ENCODE measurements around the gene ABCC3.

Gene ABCC3

DNA sequence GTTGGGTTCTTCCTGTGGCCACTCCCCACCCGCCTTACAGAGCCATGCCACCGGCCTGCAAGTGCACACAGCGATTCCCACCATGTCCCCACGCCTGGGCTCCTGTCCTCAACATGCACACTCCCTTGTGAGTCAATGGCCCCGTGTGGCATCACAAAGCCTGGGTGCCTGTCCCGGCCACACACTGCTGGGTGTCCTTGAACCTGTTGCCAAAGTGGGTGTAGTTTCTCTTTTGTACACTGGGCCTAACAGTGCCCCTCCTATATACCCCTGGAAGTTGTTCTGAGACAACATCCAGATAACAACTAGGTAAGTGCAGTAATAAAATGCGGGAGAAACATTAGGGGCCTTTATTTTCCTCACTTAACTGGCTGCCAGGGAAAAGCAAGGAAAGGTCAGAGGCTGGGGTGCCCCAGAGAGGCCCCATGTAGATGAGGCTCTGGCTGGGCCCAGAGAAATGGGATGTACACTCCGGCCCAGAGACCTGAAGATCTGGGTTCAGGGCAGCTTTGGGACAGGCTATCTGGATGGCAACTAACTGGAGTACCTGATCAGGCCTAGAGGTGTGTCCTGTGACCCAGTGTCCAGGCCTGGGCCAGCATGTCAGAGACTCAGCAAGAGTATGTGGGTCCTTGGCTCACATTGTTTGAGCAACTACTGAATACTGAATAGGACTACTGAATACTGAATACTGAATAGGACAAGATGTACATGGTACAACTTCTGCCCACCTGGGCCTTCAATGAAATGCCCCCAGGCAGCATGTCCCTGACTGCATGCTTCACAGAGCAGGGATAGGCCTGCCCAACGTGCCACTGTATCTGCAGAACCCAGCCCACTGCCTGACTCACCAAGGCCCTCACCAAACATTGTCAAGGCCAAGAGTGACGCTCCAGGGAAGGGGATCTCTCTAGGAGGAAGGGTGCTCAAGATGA, 8.3 kb downstream of the ABCC3 start:
- DNase-seq (ENCODE audit: low spot score) = no peak

DNA sequence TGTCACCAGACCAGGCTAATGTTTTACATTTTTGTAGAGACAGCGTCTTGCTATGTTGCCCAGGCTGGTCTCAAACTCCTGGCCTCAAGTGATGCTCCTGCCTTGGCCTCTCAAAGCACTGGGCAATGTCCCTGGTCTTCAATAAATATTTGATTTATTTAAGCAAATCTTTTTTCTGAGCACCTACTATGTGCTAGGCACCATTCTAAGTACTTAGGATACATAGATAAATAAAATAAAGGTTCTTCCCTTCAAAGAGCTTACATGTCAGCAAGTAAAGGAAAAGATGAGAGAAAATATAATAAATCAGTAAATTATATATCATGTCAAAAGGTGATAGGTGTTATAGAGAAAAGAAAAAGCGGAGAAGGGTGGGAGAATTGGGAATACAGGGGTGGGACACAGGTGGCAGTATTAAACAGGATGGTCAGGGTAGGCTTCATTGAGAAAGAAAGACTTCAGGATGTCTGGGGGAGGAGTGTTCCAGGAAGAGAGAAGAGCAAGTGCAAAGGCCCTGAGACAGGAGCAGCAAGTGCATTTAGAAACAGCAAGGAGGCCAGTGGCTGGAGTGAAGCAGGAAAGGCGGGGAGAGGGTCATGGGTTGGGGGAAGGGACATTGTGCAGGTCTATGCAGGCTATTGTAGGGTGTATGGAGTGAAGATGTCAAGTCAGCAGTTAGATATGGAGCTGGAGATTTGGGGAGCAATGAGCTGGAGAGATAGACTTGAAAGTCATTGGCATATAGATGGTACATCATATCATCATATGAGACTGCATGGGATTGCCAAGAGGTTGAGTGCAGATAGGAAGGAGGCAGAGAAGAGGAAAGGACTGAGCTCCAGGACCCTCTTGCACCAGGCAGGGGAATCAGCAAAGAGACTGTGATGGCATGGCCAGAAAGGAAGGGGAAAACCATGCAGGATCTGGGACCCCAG, 11.3 kb downstream of the ABCC3 start:
- no peak for DNase-seq (ENCODE audit: low spot score)

DNA sequence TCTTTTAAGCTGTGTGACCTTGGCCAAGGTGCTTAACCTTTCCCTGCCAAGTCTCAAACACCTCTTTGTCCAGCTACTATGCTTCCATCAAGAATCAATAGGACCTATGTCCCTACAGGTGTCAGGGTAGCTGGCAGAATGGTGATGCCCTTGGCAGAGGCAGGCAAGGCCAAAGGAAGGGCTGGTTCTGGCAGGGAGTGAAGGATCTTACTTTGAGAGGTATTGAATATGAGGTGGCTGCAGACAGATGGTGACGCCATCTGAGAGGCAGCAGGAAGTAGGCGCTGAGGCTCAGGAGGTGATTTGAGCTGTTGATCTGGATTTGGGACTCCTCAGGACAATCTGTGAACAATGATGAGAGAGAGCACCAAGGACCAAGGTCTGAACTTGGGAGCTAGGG, 12.5 kb downstream of the ABCC3 start:
- no peak for DNase-seq (ENCODE audit: low spot score)

DNA sequence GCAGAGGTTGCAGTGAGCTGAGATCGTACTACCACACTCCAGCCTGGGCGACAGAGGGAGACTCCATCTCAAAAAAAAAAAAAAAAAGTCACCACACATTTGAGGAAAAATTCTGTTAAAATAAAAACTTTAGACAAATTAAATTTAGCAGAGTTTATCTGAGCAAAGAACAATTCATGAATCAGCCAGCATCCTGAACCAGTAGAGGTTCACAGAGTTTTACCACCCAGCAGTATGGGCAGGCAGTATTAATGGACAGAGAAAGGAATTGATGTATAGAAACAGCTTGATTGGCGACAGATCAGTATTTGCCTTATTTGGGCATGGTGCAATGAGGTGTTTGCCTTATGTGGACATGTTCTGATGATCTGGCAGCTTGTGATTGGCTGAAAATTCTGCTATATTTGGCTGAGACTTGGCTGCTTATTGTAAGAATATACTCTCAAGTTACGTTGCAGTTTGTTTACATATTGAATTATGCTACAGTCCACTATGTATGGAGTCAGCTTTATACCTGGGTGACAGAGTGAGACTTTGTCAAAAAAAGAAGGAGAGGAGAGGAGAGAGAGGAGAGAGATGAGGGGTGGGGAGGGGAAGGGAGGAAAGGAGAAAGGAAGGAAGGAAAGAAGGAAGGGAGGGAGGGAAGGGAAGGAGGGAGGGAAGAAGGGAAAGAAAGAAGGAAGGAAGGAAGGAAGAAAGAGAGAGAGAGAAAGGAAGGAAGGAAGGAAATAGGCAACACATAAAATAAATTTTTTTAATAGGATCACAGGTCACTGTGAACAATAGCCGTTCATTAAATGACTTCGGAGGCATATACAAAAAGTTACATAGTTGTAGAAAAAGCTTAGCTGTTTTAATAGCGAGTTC, 14.6 kb downstream of the ABCC3 start:
- no peak for DNase-seq (ENCODE audit: low spot score)

DNA sequence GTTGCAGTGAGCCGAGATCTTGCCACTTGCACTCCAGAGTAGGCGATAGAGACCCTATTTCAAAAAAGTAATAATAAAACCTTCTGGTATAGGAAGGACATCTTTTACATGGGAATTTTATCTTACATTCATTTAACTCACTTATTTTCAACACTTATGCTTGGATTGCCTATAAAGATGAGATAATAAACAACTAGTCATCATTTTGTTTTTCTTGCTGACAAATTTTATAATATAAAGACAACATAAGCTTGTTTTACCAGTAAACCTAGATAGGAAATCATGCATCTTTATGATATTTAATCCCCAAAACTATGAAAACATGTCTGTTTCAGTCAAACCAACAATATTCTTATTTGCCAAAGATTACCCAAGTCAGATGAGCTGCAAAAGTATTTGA, 17.0 kb downstream of the ABCC3 start:
- no peak for DNase-seq (ENCODE audit: low spot score)

DNA sequence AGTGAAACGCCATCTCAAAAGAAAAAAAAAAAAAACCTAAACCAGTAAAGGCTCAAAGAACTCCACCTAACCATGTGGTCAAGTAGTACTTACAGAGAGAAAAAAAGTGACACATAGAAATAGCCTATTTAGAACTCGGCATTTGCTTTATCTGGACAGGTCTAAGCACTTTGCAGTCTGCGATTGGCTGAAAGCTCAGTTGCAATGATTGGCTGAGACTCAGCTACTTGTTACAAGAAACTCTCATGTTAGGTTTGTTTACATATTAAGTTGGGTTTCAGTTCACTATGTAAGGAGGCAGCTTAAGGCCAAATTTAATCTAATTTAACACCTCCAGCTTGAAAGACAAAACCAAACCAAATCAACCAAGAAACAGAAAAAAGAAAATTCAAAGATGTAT, 19.1 kb downstream of the ABCC3 start:
- DNase-seq (ENCODE audit: low spot score) = no peak

DNA sequence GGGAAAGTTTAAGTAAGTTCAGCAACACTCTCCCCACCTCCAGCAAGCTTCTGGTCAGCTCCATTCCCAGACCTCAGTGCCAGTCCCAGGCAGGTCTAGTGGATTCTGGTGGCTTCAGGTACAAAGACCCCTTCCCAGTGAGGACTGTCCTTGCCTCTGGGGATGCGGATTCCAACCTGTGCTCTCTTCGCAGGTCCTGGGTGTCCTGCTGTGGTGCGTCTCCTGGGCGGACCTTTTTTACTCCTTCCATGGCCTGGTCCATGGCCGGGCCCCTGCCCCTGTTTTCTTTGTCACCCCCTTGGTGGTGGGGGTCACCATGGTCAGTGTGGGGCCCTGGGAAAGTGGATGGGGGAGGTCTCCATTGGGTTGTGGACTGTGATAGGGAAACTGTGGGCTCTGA, 21.8 kb downstream of the ABCC3 start:
- DNase-seq (ENCODE audit: low spot score) = no peak

DNA sequence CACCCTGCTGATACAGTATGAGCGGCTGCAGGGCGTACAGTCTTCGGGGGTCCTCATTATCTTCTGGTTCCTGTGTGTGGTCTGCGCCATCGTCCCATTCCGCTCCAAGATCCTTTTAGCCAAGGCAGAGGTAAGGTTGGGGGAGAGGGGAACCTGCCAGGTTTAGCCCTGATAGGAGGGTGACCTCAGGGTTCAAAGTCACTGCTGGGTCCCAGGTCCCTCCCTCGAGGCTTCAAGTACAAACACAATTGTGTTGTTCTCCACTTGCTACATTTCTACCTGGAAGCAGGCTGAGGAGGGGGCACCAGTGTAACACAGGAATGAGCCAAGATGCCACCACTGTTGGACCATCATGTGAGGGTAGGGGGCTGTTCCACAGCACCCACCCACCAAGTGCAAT, 22.4 kb downstream of the ABCC3 start:
- DNase-seq (ENCODE audit: low spot score) = no peak

DNA sequence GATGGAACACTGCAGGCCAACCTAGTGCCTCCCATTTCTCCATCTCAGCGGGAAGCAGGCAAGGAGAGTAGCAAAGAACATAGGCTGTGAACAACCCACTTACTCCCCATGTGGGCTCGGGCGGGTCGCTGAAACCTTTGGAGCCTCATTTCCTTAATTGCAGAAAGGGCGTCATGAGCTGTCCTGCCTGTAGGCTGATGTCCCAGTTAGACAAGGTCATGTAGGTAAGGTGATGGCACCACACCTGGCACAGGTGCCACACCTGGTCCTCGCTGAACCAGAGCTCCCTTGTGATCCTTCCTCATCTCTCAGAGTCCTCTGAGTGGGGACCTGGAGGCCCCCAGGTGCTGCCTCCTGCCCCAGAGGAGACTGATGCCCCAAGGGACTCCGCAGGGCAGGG, 22.9 kb downstream of the ABCC3 start:
- no peak for DNase-seq (ENCODE audit: low spot score)

DNA sequence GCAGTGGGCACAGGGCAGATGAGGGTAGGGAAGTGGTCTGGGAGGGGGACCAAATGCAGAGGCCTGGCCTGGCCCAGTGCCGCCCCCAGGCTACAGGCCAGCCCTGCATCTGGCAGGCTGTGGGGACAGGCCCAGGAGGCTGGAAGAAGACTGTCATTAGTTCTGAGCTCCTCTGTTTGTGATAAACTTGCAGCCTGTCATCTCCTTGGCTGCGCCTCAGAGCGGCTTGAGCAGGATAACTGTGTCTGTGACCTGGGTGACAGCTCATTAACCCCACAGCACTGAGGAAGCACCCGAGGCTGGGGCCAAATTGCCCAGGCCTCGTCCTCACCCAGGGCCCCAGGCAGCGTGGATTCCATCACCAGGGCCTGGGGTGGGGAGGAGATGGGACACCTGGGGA, 23.9 kb downstream of the ABCC3 start:
- no peak for DNase-seq (ENCODE audit: low spot score)

DNA sequence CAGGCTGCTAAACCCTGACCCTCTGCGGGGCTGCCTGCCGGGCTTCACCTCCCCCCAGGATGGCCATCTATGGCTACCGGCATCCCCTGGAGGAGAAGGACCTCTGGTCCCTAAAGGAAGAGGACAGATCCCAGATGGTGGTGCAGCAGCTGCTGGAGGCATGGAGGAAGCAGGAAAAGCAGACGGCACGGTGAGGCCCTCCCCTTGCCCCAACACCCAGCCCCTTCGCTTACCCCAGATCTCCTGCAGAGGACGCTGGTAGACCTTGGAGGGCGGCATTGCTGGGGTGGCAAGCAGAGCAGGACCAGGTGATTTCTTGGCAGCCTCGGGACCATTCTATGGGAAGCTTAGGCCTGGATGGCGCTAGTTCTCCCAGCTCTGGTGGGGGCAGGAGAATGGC, 24.5 kb downstream of the ABCC3 start:
- no peak for DNase-seq (ENCODE audit: low spot score)

DNA sequence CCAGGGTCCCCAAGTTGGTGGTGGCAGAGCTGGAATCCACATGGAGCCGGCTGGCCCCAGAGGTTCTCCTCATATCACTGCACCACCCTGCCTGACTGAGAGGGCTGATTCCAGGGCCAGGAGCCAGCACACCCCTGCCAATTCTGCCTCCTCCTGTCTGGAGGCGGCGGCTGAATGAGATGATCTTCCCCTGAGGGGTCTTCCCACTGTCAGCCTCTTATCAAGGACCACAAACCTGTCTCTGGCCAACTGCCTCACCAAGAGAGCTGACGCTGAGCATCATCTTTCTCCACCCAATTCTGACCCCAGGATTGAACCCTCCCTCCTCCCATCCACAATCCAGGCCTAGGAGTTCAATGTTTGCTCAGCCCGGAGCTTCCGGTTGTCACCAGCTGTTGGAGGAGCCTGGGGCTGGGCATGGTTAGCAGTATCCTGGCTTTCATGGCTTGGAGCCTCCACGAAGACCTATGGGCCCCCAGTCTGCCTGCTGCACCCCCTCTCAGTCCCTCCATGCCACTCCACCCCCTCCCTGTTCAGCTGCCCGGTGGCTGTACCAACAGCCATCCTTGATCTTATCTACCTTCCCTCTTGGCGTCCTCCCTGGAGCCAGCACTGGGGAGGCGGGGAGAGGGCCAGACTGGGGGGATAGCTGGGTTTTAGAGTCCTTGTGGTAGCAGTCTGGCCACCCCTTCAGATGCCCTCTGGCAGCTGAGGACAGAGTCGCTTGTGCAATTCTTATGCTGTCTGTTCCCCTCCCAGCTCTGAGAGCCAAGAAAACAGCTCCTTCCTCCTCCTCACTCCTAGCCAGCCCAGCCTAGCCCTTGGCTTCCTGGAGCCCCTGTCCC, 25.6 kb downstream of the ABCC3 start:
- no peak for DNase-seq (ENCODE audit: low spot score)

DNA sequence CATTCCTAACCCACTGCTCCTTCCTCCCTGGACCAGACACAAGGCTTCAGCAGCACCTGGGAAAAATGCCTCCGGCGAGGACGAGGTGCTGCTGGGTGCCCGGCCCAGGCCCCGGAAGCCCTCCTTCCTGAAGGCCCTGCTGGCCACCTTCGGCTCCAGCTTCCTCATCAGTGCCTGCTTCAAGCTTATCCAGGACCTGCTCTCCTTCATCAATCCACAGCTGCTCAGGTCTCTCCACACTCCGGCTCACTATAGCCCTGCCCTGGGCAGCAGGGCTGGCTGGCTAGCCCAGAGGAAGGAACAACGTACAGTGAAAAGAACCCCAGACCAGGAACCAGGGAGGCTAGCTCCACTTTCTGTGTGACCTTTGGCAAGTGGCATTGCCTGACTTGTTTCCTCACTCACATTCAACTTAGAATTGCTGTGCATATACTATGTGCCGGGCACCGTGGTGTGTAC, 26.2 kb downstream of the ABCC3 start:
- DNase-seq (ENCODE audit: low spot score) = no peak

DNA sequence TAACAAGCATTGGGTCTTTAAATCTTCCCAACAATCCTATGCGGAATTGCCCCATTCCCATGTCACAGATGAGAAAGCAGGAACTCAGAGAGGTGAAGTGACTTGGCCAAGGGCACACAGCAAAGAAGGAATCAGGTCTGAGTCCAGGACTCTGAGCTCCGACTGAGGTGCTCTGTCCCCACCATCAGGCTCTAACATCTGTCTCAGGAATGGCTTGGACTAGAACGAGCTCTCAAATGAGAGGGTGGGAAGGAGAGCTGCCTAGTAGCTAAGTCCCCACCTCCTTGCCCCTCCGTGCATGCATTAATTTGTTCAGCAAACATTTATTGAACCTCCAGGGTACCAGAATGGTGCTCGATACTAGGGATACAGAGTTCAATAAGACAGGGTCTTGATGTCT, 26.7 kb downstream of the ABCC3 start:
- no peak for DNase-seq (ENCODE audit: low spot score)

DNA sequence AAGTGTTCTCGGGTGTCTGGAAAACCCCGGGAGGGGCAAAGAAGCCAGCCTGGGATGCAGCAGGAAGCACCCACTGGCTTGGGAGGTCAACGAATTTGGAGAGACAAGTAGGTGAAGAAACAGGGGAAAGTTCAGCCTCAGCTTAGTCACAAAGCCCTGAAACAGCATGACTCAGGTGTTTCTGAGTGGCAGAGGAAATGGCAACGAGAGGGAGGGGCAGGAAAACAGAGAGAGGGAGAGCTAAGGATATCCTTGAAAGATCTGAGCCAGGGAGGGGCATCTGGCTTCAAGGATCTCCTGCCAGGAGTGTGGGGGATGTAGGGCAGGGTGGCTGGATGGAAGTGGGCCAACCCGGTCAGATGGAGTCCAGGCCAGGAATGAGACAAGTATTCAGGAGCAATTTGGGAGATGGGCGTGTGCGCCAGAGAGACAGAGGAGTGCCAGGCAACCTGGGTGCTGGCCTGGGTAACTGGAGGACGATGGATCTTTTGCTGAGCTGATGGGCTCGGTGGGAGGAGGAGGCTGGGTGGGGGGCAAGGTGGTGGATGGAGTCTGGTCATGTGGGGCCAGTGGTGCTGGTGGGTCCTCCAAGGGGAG, 27.2 kb downstream of the ABCC3 start:
- no peak for DNase-seq (ENCODE audit: low spot score)

DNA sequence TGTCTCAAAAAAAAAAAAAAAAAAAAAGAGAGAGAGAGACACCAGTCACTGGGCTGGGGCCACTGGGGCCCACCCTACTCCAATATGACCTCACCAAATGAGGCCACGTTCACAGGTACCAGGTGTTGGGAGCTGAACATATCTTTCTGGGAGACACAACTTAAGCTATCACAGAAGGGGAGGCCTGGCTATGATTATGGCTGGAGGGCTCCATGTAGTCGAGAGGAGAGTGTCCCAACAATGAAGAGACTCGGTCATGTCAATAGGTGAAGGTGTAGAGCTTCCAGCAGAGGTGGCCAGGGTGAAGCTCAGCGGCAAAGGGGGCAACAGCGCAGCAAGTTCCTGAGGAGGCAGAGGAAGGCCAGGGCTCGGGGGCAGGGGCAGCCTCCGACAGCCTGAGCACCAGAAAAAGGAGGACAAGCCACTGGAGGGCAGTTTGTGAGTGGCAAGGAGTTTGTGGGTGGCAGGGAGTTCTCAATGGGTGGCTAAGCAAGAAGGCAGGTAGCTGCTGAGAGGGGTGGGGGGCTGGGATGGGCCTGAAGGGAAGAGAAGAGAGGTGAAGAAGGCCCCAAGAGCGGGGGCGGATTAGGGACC, 28.0 kb downstream of the ABCC3 start:
- no peak for DNase-seq (ENCODE audit: low spot score)

DNA sequence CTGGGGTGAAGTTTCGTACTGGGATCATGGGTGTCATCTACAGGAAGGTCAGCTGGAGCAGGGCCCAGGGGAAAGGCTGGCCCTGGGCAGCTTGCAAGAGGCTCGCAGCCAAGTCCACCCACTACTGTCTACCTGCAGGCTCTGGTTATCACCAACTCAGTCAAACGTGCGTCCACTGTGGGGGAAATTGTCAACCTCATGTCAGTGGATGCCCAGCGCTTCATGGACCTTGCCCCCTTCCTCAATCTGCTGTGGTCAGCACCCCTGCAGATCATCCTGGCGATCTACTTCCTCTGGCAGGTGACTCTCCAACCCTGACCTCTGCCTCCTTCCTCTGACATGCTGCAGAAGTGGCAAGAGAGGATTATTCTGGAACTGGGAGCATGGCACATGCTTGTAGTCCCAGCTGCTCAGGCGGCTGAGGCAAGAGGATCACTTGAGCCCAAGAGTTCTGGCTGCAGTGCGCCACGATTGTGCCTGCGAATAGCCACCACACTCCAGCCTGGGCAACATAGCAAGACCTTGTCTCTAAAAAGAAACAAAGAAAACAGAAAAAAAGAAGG, 29.2 kb downstream of the ABCC3 start:
- no peak for DNase-seq (ENCODE audit: low spot score)

DNA sequence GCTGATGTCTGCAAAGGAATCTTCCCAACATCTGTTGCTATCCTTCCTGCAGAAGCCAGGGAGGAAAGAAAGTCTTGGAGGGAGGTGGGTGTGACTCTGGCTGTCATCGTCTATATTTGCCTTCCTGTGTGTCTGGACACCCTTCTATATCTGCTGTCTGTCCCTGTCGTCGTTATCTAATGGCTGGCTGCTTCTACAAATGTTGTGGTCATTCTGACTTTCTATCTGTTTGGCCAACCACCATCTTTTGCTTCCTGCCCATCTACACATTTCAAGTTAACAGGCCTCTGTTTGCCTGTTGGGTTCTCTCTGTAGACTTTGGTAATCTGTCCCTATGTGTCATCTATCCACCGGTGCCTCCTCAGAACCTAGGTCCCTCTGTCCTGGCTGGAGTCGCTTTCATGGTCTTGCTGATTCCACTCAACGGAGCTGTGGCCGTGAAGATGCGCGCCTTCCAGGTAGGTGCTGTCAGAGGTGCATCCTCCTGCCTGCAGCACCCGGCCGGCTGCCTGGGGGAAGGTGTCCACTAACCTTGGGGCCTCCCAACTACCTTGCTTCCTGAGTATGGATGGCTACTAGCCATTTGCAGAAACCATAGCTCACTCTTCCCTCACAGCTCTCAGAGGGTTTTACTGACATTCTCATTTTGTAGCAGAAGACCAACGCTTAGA, 30.2 kb downstream of the ABCC3 start:
- no peak for DNase-seq (ENCODE audit: low spot score)

DNA sequence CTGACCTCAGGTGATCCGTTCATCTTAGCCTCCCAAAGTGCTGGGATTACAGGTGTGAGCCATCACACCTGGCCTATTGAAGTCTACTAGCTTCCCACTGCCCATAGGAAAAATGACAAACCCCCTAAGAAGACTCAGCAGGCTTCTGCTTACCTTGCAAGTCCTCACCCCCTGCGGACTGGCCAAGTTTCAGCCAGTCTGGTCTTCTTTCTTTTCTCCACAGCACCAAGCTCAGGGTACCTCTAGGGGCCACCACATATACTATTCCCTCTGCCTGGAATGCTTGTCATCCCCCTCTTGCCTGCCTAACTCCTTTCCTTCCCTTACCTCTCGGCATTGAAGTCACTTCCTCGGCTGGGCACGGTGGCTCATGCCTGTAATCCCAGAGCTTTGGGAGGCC, 31.2 kb downstream of the ABCC3 start:
- DNase-seq (ENCODE audit: low spot score) = no peak

Measured in ecto neural progenitor cell (in vitro differentiated cells).